GM18508 (cell line): ENCODE data around the gene PANX2.
"Not testable (repeated sequence)": the region's sequence is repeated elsewhere in the genome, so short reads cannot be mapped to it uniquely, and the experiment has no call there.

Source experiments
- ATAC-seq: cut with Tn5 transposase; IDR thresholded peaks from one replicate; pipeline ENCODE4 v1.9.1; 2021; ENCODE audit warnings: moderate number of reproducible peaks; ENCODE audit not compliant: insufficient read depth, unreplicated experiment

PANX2 gene

DNA sequence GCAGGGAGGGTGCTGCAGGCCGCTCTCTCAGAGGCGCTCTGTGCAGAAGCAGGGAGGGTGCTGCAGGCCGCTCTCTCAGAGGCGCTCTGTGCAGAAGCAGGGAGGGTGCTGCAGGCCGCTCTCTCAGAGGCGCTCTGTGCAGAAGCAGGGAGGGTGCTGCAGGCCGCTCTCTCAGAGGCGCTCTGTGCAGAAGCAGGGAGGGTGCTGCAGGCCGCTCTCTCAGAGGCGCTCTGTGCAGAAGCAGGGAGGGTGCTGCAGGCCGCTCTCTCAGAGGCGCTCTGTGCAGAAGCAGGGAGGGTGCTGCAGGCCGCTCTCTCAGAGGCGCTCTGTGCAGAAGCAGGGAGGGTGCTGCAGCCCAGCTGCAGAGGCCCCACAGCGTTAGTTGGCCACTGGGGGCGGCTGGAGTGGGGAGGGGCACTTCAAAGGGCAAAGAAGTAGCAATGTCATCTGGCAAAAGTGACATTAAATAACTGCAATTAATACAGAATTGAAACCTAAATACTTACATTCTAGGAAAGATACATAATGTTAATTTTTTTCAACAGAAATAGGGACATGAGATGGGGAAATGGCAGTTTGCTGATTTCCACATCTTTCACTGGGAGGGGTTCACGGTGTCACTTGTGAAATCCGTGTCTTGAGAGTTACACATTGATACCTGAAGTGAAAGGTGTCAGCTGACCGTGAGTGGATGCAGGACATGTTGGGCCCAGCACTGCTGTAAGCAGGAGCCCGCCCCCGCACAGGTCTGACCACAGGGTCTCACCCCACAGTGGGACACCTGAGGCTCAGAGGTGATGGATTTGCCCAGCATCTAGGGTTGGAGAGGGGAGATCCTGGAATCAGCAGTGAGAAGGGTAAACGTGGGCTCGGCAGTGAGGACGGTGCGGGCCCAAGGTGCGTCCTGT, 23.0 kb upstream of the PANX2 start:
- not testable (repeated sequence) for ATAC-seq

DNA sequence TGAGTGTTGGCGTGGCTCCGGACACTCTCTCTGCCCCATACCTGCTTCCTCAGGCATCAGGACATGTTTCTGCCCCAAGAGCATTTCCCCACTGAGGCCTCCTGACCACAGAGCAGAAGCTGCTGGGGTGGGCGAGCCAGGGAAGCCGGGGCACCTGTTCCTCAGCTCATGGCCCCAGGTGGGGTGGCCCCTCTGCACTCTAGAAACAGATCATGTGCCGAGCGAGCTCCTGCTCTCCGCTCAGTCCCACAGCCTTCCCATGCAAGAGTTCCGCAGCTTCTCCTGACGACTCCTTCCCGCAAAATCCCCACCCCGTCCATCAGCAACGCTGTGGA, 22.4 kb upstream of the PANX2 start:
- no peak for ATAC-seq

DNA sequence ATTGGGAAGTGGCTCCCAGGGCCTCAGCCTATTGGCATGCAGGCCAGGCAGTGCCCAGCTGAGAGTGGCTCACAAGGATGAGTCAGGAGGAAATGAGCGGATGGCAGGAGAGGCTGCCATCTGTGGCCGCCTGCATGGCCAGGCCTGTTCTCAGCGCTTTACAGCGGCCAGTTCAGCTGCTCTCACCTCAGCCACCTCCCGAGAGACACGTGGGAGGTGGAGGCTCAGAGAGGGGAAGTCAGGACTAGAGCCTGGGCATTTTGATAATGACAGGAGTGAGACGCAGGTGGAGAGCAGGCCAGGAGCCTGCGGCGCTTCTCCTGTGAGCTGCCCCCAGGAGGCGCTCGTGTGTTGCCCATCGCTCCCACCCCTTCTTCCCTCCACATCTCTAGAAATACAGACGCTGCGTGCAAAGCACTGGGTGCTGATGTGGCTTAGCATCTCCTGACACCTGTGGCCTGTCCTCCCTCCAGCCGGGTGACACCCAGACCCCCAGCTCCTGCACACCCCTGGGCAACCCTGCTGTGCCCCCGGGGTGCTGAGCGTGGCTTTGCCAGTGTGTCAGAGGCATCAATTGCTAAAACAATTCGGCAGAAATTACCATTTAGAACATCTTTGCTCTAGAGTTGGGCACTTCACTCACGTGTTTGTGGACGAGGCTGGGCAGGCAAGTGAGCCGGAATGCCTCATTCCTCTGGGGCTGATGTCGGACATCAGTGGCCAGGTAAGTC, 21.4 kb upstream of the PANX2 start:
- ATAC-seq: no peak

DNA sequence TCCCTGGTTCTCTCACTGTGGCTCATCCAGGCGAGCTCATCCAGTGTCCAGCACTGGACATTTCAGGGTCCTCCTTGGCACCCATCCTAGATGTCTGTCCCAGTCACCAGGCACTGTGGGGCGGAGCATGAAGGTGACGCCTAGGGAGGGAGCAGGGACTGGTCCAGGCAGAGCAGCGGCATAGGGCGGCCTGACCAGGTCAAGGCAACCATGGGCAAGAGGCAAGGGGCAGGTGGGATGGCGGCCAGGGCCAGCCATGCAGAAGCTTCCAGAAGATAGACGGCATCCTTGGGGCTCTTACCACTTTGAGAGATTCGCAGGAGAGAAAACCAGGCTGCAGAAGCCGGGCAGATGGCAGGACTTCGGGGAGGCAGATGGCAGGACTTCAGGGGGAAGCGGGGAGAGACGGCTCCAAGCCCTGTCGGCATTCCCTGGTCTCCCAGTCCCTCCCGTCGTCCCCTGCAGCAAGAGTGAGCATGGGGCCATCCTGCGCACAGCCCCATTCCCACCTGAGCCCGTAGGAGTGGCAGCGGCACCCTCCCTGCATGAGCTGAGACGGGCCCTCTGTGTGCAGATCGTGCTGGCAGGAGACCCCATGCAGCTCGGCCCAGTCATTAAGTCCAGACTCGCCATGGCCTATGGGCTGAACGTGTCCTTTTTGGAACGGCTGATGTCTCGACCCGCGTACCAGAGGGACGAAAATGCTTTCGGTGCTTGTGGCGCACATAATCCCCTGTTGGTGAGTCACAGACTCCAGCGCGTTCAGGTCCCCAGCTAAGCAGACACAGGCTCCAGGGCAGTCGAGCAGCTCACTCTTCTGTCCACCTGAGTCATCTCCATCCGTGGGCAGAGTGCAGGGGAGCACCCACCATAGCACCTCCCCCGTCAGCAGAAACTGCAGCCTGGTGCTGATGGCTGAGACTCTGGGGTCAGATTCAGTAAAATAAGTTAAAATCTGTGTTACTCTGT, 20.1 kb upstream of the PANX2 start:
- ATAC-seq: no peak

DNA sequence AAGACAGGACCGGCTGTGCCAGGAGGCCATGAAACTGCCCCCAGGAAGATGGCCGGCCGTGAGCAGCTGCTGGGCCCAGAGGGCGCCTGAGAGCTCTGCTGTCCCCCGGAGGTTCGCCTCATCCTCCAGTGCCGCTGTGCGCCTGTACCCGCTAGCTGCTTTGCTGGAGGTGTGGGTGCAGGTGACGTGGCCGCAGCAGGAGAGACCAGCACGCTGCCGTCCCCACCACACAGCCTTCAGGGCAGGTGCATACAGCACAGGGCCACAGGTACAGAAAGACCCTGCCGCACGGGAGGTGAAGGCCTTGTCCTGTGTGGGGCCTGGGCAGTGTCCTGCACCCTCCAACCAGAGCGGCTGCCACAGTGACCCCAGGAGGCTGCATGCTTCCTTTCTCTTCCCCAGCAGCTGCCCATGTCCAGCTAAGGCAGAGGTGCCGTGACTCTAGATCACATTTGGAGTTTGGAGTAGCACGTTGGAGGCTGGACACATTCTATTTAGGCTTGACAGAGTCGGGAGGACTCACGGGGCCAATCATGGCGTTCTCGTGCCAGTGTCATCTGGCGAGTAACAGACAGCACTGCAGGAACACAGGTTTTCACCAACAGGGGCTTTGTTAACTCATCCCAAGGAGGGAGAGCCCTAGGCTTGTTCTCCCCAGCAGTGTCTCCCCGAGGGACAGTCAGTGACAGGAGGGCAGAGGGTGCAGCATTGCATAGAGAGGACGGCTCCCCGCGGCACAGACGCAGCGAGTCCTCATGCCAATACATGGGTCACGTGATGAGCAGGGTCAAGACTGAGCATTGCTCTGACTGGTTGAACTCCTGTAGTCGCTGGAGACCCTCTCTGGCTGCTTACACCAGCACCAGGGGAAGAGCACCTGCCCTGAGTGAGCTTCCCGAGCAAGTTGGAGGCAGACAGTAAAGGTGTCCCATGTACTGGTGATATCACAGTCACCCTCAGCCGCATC, 18.7 kb upstream of the PANX2 start:
- no peak for ATAC-seq

DNA sequence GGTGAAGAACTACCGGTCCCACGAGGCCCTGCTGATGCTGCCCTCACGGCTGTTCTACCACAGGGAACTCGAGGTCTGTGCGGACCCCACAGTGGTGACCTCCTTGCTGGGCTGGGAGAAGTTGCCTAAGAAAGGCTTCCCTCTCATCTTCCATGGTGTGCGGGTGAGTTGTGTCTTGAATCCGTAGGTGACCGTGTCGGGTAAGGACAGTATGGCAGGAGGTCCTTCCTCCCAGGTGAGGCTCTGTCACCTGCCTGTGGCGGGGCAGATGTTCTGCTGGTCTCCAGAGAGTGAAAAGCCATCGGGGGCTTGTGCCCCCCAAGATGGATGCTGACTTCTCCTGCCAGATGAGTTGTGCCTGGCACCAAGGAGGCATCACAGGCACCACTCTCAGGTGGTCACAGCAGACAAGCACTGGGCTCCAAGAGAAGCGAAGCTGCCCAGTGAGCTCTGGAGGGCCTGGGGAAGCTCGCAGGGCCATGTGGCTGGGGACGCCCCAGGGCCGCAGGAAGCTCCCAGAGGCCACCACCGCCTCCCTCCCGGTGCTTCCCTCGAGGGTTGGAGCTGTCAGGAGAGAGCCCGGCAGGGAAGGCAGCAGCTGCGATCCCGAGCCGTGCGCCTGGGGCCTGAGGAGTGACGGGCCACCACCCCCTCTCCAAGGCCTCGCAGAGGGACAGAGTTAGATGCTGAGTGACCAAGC, 17.3 kb upstream of the PANX2 start:
- ATAC-seq: no peak

DNA sequence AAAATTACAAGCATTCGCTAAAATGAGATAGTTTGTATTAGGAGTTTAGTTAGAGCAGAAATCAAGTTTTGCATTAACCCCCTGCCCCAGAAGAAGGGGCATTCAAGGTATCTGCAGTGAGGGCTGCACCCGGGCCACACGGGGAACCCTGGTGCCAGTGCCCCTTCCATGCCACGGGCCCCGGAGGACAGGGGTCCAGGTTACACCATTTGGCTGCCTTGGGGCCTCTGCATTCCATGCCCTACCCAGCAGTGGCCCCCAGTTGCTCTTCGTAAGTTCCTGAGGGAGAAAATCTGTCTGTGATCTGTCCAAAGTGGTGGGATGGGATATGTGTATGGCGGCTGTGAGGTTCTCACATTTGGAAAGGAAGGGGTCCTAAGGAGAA, 16.8 kb upstream of the PANX2 start:
- ATAC-seq: no peak

DNA sequence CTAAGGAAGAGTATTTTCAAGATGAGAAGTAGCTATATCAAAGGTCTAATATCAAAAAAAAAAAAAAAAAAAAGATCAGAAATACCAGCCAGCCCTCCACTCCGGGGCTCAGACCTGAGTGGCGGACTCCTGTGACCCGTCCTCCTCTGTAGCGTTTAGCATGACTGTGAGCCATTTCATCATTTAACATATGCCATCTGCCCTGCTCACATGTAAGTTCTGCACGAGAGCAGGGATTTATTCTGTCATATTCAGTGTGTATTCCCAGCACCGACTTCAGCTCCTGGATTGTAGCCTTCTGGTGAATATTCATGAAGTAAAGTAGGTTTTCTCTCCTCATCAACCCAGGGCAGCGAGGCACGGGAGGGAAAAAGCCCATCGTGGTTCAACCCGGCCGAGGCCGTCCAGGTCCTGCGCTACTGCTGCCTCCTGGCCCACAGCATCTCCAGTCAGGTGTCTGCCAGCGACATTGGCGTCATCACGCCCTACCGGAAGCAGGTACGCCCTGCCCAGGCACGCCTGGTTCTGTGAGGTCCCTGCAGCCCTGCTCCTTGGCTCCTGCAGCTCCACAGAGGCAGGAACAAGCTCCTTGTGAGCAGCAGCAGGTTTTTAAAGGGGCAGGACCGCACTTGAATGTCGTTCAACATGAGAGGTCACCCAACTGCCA, 12.7 kb upstream of the PANX2 start:
- ATAC-seq: no peak

DNA sequence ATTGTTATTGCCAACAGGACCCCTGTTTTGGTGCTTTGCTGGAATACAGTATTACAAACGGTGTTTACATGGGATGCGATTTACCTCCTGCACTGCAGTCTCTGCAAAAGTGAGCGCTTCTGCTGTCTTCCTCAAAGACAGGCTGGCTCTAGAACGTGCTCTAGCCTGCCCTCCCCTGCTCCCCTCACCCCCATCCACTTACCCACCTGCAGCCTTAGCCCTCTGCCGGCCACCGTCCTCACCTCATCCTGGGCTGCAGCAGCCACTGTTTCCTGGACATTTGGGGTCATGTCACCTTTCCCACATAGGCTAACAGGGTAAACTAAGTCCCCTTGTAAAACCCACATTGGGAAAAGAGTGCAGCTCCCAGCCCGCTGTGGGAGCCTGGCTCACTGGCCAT, 9.6 kb upstream of the PANX2 start:
- no peak for ATAC-seq

DNA sequence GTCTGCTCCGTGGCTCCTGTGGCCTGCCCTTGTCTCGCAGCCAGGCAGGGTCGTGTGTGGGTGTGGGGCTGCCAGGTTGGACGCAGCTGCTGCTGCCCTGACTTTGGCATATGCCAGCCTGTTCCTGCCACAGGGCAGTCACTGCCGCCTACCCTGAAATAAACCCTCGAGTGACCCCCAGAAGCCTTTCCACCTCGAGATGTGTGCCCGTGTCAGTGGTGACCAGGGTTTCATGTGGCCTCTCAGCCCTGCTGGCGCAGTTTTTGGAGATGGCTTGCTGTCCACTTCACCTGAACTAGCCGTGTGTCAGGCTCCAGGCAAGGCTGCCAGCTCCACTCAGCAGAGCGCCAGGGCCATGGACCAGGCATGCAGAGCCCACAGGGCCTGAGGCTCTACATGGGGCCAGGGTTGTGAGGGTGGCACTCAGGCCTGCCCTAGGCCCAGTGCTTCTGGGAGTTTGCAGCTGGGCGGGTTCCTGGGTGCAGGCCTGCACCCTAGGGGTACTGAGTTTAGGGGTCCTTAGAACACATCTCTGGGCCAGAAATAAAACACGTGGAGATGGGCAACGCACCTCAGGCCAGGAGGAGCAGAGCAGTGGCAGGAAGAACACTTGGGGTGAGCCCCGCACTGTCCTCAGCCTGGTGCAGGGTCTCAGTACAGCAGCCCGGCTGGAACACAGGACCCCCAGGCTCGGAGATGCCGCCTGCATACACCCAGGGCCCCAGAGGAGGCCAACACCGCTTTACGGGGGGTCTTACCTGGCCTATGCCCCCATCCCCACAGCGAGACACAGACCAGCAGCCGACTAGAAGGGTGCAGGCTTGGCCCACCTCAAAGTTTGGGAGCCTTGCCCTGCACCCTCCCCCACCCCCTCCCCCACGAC, 8.8 kb upstream of the PANX2 start:
- no peak for ATAC-seq

DNA sequence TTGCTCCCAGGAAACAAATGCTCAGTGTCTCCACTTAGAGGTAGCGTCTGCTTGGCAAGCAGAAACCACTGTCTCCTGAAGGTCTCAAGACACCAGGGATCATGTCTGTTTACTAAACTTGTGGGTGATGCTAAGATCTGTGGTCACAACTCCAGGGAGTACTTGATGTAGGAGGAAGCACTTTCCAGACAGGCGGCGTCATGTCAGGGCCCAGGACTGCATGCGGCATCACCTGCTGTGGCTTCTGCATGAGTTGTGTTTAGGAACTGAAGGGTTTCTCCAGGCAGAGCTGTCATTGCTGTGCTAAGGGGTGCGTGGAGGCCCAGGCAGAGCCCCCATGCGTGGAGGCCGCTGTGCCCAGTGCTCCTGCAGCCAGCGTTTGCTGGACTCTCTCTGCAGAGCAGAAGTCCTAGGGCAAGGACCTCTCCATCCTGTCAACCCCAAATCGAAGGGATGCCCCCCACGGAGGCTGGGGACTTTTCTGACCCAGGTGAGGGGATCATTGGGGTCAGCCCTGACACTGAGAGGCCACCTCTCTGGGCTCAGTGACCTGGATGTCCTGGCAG, 8.1 kb upstream of the PANX2 start:
- no peak for ATAC-seq

DNA sequence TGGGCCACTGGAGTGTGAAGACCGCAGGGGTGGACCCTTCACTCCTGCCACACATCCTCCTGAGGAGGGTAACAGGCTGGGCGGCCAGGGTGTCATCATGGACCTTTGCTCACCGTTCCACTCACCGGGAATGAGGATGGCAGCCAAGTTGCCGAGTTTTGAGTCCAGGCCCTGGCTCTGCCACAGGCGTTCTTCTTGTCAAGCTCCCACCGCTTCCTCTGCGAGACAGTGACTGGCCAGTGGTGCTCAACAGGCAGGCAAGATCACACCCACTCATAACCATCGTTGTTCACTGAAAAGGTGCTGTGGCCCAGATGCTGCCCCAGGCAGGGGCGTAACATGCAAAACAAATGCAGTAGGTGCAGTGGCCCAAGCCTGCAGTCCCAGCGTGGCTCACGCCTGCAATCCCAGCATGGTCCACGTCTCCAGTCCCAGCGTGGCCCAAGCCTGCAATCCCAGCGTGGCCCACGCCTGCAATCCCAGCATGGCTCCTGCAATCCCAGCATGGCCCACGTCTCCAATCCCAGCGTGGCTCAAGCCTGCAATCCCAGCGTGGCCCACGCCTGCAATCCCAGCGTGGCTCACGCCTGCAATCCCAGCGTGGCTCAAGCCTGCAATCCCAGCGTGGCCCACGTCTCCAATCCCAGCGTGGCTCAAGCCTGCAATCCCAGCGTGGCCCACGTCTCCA, 5.0 kb upstream of the PANX2 start:
- no peak for ATAC-seq

DNA sequence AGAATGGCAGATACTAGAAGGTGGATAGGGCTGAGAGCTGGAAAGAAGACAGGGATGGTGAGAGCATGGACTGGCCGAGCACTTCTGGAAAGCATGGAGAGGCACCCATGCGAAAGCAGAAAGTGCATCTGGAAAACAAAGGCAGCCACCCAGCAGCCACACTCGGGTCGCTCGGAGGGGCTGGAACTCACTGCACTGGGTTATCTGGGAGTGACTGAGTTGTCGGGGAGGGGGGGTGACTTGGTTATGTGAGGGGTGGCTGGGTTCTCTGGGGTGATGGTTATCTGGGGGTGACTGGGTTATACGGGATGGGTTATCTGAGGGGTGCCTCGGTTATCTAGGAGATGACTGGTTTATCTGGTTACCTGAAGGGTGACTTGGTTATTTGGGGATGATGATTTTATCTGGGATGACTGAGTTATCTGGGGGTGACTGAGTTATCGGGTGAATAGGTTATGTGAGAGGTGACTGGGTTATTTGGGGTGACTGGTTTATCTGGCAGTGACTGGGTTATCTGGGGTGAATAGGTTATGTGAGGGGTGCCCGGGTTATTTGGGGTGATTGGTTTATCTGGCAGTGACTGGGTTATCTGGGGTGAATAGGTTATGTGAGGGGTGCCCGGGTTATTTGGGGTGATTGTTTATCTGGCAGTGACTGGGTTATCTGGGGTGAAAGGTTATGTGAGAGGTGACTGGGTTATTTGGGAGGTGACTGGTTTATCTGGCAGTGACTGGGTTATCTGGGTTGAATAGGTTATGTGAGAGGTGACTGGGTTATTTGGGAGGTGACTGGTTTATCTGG, 2.6 kb upstream of the PANX2 start:
- ATAC-seq: no peak

DNA sequence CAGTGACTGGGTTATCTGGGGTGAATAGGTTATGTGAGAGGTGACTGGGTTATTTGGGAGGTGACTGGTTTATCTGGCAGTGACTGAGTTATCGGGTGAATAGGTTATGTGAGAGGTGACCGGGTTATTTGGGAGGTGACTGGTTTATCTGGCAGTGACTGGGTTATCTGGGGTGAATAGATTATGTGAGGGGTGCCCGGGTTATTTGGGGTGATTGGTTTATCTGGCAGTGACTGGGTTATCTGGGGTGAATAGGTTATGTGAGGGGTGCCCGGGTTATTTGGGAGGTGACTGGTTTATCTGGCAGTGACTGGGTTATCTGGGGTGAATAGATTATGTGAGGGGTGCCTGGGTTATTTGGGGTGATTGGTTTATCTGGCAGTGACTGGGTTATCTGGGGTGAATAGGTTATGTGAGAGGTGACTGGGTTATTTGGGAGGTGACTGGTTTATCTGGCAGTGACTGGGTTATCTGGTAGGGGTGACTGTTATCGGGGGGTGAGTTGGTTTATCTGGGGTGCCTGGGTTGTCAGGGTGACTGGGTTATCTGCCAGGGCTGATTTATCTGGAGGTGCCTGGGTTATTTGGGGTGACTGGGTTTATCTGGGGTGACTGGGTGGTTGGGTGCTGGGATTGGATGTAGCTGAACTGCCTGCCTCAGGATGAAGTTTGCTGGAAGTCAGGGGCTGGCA, 1.9 kb upstream of the PANX2 start:
- ATAC-seq: not testable (repeated sequence)

DNA sequence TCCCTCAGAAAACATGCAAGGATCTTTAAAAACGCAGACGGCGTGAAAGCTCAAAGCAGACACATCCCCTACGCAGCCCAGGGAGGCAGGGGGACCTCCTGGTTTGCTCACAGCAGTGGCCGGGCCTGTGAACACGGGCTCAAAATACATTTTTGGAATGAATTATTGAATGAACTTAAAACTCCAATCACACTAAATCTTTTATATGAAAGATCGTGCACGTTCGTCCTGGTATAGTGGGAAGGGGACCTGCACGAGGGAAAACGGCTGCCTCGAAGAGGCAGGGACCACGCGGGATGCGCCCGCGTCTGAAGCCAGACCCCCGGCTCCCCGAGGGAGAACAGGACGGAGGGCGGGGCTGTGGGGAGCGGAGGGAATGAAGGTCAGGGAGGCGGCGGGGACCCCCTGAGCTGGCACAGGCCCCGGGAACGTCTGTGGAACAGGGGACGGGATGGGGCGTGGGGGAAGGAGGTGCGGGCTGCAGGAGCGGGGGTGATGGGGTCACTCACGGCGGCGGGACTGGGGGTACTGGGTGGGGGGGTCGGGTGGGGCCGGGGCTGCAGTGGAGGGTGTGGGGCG, 1.3 kb upstream of the PANX2 start:
- no peak for ATAC-seq
